Superior temporal gyrus (tissue), 1 donor: ENCODE measurements around the gene ZNF385B.
"Not testable (repeated sequence)": the region's sequence is repeated elsewhere in the genome, so short reads cannot be mapped to it uniquely, and the experiment has no call there.

ENCODE experiments used
- DNase-seq: peaks from one replicate; pipeline ENCODE4 v3.0.0-alpha.2; 2016; ENCODE audit errors: extremely low spot score

ZNF385B gene

DNA sequence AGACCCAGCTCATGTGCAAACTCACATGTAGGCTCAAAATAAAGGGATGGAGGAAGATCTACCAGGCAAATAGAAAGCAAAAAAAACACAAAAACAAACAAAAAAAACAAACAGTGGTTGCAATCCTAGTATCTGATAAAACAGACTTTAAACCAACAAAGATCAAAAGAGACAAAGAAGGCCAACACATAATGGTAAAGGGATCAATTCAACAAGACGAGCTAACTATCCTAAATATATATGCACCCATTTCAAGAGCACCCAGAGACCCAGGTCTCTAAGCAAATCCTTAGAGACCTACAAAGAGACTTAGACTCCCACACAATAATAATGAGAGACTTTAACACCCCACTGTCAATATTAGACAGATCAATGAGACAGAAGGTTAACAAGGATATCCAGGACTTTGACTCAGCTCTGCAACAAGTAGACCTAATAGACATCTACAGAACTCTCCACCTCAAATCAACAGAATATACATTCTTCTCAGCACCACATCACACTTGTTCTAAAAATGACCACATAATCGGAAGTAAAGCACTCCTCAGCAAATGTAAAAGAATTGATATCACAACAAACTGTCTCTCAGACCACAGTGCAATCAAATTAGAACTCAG is 229.5 kb downstream of the ZNF385B start:
- not testable (repeated sequence) for DNase-seq

- not testable (repeated sequence) for DNase-seq
Measured at GRCh38 chr2:179629776-179630175, 231.6 kb downstream of the ZNF385B start.

GRCh38 chr2:179626261-179626660 is 235.2 kb downstream of the ZNF385B start:
- DNase-seq = no peak

DNA sequence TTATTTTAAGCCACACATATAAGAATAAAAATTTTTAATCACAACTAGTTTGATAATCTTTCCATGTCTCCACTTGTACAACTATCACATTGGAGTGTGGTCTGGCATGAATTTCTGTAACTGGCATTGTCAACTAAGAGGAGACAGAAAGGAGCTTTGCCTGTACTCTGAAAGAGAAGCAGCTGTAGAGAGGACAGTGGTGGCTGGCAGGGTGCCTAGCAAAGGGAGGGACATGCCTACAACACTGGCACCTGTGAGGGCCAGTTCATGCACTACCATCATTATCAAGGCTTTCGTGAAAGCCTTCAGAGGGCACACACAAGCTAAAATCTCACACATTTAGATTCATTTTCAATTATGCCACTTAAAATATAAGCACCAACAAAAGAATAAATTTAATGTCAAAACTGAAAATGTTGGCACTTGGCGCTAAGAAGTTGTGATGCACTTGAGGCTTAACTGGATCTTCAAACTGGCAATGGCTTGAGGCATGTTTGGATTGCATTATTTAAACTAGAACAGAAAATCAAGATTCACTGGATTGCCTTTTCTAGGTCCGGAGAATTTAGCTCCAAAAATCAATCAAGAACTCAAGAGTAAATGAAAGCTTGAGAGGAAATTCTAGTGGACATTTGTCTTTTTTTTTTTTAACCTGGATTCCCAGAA is 238.6 kb downstream of the ZNF385B start:
- DNase-seq = no peak

GRCh38 chr2:179622112-179622511 is 239.3 kb downstream of the ZNF385B start:
- DNase-seq = no peak

DNA sequence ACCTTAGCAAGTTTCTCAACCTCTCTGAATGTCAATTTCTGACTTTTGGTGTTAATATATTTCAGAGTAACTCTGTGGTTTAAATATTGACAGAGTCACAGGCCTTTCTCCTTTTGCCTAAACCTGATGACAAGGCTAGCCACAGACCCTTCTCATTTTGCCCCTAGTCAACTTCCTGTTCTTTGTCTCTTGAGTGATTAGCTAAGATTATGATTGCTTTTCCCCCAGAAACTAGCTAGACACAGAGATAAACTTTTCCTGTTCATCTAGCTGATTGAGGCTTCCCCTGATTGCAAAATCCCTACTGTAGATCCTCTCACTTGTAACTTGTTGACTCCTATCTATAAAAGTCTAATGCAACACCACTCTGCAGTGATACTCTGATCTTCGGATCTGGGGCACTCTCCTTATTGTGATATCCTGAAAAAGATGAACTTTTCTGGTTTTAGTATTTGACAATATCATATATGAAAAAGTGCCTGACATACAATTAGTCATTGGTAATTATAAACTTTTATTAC is 241.4 kb downstream of the ZNF385B start:
- DNase-seq = no peak

GRCh38 chr2:179614121-179614520 is 247.3 kb downstream of the ZNF385B start:
- no peak for DNase-seq

DNA sequence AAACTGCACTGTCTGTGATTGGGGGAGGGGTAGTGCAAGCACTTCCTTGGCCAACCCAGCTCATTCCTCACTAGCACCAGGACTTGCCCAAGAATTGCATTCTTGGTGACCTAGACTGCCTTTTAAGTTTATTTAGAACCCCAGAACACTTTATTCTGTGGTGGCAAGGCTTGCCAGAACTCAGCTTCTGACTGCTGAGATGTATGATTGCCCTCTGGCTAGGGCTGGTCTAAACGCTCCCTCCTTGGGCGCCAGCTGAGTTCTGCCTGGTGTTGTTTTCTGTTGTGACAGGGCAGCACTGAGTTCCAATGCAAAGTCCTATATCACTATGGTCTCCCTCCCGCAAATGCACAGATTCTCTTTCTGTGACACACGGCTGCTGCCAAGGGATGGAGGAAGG is 247.7 kb downstream of the ZNF385B start:
- no peak for DNase-seq

GRCh38 chr2:179613299-179613651 is 248.1 kb downstream of the ZNF385B start:
- no peak for DNase-seq

DNA sequence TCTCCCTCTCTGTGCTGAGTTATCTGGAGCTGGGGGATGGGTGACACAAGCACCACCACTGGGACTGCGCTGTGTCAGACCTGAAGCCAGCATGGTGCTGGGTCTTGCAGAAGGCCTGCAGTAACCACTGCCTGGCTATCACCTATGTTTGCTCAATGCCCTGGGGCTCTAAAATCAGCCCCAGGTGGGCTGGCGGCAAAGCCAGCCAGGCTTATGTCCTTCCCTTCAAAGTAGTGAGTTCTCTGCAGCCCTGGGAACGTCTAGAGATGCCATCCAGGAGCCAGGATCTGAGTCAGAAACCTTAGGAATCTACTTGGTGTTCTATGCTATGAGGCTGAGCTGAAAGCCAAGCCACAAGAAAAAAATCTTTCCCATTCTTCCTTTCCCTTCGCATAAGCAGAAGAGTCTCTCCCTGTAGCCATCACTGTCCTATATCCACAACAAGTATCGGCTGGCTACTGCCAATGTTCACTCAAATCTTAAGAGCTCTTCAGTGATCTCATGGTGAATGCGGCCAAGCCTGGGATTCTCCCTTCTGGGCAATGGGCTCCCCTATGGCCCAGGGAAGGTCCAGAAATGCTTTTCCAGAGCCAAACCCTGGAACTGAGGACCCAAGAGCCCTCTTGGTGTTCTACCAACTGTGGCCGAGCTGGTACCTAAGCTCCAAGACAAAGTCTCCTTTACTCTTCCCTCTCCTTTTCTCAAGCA is 248.7 kb downstream of the ZNF385B start:
- DNase-seq = no peak

GRCh38 chr2:179612108-179612507 is 249.3 kb downstream of the ZNF385B start:
- DNase-seq = no peak

DNA sequence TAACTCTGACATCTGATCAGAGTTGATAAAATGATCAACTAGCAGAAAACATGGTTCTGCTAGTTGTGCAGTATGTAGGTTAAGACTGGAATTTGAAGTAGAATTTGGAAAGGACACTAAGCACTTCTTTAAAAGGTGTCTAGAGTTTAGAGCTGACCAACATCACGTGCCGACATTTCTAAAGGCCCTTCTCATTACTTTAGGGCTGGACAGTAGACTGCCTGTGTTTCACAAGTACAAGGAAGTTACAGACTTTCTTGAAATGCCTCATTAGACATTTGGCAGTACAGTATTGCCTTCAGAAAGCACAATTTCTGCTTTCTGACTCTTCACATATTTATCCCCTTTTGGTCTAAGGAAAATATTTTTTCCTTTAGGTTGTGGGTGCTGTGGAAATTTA is 255.3 kb downstream of the ZNF385B start:
- no peak for DNase-seq

GRCh38 chr2:179605341-179605740 is 256.1 kb downstream of the ZNF385B start:
- no peak for DNase-seq

- no peak for DNase-seq
Measured at GRCh38 chr2:179604598-179604997, 256.8 kb downstream of the ZNF385B start.

DNA sequence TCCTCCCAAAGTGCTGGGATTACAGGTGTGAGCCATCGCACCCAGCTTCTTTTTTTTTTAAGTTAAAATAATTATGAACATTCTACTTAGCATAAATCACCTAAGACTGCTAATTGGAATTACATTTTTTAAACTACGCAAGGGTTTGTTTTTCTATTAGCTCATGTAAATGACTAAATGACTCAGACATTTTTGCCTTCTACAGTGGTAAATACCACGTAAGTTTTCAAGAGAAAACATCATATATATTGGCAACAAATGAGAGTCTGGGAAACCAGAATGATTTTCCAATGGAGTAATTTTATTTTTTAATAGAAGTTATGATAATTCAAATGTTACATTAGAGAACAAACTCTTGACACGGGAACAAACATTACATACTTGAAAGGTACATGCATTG is 259.0 kb downstream of the ZNF385B start:
- no peak for DNase-seq

- no peak for DNase-seq
Measured at GRCh38 chr2:179596018-179596417, 265.4 kb downstream of the ZNF385B start.

DNA sequence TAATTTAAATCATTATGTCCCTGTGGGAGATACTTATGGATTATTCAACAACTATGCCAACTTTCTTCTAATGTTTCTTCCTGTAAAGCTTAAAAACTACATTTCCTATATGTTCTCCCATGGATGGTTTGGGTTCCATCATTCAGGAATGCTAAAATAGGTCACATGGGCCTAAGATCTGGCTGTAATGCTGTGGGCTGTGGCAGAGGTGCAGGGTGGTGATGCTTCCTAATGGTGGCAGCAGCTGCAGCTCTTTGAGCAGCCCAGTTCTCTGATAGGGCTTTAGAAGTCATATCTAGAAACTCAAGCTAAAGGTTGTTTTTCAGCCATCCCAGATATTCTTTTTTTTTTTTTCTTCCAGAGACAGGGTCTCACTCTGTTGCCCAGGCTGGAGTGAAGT is 266.1 kb downstream of the ZNF385B start:
- DNase-seq = no peak

DNA sequence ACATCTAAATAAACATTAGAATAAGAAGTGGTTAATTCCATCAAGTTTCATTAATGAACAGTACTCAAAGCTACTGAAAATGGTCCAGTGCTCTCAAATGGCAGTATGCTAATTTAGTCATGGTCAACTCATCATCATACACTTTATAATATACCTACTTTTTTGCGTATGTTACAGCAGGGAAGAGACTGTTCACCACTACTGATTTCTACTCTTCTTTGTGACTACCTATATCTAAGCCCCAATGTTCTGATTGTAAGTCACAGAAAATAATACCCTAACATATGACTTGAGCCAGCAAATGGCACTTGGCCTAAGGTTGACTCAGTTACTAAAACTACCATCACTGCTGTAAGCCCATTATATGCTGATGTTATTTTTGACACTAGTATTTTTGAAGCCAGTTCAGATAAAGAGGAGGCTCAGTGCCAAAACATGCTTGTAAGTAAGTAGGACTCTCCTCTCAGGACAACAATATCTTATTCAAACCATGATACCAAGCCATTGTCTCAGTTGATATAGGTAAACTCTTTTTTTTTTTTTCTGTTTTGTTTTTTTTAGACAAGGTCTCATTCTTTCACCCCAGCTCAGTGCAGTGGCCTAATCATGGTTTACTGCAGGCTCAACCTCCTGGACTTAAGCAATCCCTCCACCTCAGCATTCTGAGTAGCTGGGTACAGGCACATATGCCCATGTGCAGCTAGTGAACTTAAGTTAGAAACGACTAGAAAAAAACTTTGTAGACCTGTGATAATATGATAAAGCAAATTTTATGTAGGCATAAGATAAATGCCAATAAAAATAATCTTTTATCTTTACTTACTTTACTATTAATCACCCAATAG is 266.9 kb downstream of the ZNF385B start:
- no peak for DNase-seq

DNA sequence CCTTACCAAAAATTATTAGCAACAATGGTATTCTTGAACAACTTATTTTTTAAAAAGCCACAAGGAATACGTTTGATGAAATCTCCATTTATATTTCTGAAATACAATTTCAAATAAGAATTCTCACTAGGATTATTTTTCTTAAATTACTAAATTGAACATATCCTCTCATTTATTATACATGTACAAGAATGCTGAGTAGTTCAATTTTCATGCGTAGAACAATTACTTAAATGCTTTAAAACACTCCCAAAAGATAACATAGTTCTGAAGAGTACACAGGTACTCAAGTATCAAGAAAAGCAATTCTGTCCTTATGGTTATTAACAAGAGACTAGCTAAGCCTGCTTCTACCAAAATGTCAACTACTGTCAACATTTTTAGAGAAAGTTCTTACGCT is 268.1 kb downstream of the ZNF385B start:
- no peak for DNase-seq

DNA sequence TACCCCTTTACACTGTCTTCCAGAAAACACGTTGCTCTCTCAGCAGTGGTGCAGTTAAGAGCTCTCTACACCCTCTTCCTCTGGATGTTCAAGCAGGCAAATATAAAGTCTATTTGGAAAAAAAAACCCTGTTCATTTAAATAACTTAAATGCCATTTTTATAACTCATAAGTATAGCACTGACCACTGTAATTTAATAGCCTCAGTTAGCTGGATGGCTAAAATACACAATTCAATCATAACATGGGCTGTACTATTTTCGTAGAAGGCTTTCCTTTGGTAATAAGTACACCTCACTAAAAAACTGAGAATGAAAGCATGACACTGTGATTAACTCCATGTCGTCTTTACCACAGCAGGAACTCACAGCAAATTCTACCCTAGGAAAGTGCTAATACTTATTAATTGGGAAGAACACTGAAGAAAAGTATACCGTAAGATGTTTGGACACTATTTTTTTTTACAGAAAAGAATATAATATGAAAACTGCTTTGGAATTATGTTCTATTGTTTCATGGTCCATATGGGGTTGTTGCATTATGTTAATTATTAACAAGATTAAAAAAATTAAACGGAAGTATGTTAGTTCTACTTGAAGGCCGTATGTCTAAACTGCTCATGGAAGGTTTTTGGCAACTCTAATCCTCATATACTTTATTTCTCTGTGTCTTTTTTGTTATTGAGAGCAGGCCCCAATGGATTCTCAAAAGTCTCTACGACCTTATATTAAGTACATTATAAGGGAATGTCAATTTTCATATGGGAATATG is 269.1 kb downstream of the ZNF385B start:
- DNase-seq = no peak

GRCh38 chr2:179591690-179592089 is 269.7 kb downstream of the ZNF385B start:
- DNase-seq = no peak
